SK-N-MC (cell line): ENCODE measurements around the gene LOC101059915.
"Not testable (repeated sequence)": the region's sequence is repeated elsewhere in the genome, so short reads cannot be mapped to it uniquely, and the experiment has no call there.

ENCODE experiments used
- EZH2 ChIP-seq: fragments of 200-600 bp; sonication (generic); IDR thresholded peaks from one replicate; pipeline ENCODE4 v1.6.1; 2017; ENCODE audit warnings: antibody characterized with exemption
- POLR2AphosphoS5 ChIP-seq: IDR thresholded peaks from 2 replicates; pipeline ENCODE4 v1.6.1; 2012; ENCODE audit warnings: mild to moderate bottlenecking, low read depth, low read length, borderline replicate concordance

DNA sequence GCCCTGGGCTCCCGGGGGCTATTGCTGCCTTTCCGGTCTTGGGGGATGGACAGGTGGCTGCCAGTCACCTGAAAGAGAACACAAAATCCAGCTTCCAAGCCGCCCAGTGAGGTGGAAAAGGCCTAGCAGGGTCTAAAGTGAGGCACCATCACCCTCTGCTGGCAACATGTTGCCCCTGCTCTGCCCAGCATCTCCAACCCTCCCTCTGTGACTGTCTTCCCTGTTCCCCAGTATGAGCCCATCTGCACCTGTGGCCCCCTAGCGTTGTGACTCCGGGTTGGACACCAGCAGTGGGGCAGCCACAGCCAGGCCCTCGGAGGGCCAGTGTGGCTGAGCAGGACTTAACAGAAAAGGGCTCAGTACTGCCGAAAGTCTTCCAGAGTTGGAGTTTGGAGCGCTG, 3.1 kb upstream of the LOC101059915 start:
- TF ChIP-seq POLR2AphosphoS5, EZH2: not testable (repeated sequence)
